NOMO-1 treated with dmso at 0.1 percent for 144 hours (cell line): ENCODE results near the gene TALDO1.
A peak's percentile ranks its signal among the peaks of the same experiment; 100 is the strongest.

ENCODE experiments used
- DNase-seq: peaks from one replicate; lab custom pipeline; 2025; ENCODE audit not compliant: unreplicated experiment; lab: John Stamatoyannopoulos, UW

The TALDO1 gene

DNA sequence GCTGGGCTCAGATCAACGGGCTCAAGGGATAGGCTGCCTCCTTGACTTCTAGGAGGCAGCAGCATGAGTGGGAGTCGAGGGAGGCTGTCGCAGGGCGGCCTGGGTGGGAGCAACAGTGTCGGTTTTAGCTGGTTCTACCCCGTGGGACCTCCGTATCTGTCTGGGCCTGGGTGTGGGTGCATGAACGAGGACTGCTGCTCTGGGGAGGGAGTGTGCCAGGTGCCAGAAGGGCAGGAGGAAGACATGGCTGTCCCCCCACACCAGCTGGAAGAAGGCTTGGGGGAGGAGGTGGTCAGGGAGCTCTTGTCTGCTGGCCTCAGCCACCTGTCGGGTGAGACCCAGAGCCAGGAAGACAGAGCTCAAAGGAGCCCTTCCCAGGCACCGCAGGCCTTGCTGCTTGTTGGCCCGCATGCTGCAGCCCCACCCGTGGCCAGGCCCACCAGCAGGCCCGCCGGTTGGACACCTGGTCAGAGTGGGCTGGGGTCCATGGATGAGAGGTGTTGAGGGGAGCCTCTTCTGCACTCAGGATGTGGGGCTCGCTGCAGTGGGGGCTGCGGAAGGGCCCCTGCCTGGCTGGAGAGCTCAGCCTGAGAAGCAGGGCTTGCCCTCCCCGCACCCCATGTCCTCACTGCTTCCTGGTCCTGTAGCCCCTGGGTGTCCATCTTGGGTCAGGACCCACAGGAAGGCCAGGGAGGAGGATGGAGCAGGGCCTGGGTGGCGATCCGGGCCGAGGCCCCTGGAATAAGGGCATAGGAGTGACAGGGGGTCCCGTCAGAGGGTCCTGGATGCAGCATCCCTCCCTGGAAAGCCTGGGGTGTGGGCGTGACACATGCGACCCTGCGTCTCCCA, 39.2 kb downstream of the TALDO1 start:
- DNase-seq = no peak

DNA sequence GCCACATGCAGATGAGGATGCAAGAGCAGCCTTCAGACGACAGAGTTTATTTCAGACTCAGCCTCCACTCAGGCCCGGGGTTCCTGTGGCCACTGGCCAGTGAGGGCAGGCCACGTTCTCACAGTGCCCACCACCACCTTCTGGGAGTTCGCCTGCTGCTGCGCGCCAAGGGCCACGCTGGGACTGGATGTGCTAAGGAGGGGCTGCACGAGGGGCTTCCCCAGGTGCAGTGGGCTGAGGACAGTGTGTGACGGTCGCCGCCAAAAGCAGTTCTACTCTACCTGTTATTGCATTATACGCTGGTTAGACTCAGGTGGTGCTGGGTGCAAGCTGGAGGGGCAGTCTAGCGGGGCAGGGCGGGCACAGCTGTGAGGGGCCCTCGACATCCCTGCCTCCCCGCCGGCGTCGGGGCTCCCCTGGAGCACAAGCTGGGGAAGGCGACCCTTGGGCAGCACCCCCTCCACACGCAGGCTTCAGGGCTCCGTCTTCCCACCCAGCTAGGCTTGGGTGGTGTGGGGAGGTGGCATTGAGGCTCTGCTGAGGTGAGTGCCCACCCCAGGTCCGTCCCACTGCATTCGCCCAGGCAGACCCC, 39.9 kb downstream of the TALDO1 start:
- DNase-seq = no peak

GRCh38 chr11:788009-788640, 40.9 kb downstream of the TALDO1 start:
- DNase-seq = no peak

DNA sequence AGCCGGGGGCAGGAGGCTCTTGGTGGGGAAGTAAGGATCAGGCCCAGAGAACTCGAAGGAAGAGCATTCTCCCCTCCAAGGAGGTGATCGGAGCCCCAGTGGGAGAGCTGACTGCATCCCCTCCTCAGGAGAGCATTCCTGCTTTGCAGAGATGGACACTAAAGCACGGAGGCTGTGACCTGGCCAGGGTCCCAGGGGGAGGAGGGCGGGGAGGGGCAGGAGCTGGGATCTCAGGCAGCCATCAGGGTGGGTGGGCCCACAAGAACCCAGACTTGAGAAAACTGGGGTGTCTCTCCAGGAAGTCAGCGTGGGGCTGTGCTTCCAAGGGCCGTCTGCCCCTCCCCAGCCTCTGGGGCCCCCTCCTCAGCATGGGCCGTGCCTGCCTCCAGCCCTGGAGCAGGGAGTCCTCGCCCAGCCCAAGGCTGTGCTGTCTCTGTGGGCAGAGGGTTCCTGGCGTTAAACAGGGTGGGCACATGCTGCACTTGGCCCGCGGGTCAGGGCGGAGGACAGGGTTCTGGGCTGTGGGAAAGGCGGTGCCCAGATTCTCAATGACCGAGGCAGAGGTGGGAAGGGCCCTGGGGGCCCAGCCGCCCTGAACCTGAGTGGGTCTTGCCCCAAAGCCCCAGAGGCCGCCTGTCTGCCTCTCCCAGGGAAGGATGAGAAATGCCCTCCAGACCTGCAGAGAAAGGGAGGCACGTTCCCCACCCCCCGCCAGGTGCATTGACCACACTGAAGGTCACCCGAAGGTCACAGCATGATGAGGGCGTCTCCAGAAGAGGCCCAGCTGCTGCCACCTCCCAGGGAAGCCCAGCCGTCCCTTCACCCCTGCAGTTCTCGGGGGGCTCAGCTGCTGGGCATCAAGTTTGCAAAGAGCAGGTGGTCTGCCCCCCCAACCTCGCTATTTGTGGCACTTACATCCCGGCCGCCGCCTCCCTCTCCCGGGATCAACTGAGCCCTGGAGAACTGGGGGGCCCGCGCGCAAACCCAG, 42.0 kb downstream of the TALDO1 start:
- no peak for DNase-seq

DNA sequence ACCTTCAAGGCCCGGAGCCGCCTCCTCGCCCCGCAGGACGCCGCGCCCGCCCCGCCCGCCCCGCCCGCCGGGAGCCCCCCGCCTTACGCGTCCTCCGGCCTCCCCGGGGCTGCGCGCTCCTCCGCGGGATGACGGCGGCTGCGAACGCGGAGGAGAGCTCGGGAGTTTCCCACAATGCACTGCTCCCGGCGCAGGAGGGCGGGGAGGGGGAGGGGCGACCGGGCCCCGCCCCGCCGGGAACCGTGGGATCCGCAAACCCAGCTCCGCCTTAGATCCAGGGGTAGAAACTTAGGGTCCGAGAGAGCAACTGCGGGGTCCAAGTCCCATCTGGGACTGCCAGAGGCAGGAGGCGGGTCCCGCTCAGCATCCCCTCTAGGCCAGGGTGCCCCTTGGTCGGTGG, 42.7 kb downstream of the TALDO1 start, which contains the start of gene CEND1:
CEND1 (minus strand) TSS at position 148 of the 400 bp plus-strand sequence. CDS start 1,514 bp downstream, outside the sequence.
- no peak for DNase-seq

DNA sequence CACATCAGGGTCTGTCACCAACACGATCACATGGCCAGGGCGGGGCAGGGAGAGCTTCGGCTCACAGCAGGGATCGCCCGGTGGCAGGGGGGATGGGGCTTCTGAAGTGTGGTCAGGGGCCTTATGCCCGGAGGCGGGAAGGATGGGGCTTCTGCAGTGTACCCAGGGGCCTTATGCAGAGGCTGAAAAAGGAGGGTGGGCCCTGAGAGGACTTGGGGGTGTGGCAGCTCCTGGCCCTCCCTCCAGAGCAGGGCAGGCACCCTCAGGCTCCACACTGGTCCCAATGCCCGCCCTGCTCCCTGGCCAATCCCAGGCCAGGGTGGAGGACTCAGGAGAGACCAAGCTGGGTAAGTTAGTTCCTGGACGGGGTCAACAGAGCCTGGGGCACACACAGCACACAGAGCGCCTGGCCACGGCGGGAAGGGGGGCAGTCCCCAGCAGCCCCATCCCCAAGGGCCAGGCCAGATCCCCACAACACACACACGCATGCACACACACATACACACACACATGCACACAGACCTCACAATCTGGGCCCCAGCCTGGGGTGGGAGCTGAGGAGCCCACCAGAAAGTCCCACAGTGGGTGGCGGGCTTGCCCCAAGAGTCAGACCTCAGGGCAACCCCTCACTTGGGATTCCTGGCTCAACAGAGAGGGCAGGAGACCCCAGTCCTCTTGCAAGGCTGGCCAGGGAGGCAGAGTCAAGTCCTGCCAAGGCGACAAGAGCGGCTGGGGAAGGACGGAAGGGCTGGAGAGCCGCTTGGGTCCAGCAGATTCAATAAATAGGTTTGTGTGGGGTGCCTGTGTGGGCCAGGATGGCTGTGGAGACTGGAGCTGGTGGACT, 43.7 kb downstream of the TALDO1 start:
- DNase-seq = no peak

DNA sequence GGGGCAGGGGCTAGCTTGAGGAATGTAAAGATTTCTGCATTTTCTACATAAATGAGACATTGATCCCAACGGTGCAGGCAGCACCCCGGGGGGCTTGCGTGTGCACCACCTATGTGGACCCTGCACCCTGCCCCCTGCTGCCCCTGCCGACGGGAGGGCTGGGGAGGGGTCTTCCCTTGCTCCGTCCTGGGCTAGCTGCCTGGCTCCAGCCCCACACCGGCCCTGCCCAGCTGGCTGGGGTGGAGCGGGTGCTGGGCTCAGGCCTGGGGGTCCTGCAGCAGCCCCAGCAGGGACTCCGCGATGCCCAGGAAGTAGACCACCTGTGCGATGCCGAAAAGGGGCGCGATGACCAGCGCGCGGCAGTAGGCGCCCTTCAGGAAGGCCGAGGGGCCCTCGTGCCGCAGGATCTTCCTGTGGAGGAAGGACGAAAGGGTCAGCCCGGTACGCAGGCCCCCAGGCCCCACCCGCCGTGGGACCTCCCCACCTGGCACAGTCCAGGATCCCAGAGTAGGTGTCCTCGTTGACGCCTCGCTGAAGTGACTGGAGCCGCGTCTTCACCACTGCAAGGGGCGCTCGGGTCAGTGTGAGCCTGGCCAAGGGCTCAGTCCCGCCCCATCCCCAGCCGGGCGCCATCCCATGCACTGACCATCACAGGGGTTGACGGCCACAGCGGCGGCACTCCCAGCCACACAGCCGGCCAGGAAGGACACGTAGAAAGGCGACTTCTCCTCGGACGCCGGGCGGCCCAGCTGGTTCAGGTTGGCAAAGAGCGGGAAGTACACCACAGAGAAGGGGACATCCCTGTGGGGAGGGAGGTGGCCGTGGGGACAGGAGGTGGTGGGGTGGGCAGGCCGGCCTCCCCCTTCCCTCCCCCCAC, 44.6 kb downstream of the TALDO1 start:
- no peak for DNase-seq

- no peak for DNase-seq
Observed at GRCh38 chr11:792535-792821, 45.2 kb downstream of the TALDO1 start.

GRCh38 chr11:792873-793272, 45.6 kb downstream of the TALDO1 start:
- DNase-seq = no peak

DNA sequence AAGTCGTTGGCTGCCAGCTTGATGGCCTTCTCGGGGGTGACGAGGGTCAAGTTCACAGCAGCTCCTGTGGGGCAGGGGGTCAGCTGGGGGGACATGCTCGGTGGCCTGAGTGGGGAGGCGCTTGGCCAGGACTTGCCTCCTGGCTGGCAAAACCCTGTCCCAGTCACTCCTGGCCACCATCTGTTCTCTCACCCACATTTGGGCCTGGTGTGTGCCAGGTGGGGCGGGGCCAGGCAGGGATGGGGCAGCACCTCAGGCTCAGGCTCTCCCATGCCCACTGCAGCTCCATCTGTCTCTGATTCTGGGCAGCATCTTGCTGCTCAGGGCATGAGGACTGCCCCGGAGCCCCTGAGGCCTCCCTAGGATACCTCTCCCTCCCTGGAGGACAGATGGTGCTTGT, 46.3 kb downstream of the TALDO1 start:
- no peak for DNase-seq

GRCh38 chr11:794013-794765, 46.9 kb downstream of the TALDO1 start:
- DNase-seq = no peak

DNA sequence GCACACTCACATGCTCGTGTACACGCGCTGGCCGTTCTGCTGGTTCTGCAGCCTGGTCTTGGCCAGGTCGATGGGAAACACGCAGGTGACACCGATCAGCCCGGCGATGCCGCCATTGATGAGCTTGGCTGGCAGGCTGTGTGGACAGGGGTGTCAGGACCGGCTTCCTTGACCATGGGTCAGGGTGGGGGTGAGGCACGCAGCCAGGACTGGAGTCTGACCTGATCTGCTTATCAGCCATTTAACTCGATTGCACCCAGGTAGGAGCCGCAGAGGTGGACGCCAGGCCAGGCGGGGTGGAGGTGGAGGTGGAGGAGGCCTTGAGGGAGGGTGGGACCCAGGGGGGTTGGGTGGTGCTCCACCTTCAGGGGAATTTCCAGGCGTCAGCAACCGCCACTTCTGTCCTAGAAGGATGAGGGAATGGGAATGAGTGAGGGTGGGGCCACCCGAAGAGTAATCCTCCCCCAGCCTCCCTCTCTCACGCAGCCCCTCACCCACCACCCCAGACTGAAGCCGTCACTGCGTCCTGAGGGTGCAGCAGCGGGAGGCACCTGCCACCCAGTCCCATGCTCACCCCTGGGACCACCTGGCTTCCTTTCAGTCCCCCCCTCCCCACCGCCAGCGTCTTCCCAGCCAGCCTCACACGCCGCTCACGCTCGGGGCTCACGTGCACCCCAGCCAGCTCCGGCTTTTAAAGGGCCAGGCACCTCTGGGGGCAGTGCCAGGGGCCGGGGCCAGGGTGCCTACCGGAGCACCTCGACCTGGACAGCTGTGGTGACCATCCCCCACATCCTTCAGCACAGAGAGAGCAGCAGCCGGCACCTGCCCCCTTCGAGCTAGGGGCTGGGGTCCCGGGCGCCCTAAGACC, 47.7 kb downstream of the TALDO1 start:
- DNase-seq = no peak

- DNase-seq = peak; percentile 84
Observed at GRCh38 chr11:795634-796564, 48.6 kb downstream of the TALDO1 start.

DNA sequence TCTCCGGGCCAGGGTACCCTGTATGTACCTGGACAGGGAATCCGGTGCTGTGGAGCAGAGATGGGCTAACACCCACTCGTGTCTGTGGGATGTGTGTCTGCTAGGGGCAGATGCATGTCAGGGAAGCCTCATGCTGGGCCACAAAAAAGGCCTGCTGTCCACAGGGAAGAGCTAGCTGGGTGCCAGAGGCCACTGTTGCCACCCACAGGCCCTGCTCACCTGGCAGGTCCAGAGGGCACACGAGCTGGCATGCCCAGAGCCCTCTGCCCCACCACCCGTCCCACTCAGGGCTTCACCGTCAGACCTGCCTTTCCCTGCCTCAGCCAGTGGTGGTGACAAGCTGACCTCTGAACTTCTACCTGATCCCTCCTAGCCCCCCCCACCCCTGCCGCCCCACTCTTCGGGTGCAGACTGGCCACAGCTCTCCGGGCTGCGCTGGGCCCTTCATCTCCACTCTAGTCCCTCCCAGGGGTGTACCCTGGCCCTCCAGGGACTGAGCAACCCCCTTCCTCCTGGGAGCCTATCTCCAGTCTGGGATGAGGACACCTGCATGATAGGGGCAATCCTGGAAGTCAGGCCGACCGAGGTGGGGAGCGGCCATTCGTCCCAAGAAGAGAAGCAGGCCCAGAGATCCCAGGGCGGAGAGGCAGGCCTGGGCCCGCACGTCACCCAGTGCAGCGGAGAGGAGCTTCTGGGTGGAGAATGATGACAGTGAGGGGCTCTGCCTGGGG, 49.5 kb downstream of the TALDO1 start:
- DNase-seq = no peak

DNA sequence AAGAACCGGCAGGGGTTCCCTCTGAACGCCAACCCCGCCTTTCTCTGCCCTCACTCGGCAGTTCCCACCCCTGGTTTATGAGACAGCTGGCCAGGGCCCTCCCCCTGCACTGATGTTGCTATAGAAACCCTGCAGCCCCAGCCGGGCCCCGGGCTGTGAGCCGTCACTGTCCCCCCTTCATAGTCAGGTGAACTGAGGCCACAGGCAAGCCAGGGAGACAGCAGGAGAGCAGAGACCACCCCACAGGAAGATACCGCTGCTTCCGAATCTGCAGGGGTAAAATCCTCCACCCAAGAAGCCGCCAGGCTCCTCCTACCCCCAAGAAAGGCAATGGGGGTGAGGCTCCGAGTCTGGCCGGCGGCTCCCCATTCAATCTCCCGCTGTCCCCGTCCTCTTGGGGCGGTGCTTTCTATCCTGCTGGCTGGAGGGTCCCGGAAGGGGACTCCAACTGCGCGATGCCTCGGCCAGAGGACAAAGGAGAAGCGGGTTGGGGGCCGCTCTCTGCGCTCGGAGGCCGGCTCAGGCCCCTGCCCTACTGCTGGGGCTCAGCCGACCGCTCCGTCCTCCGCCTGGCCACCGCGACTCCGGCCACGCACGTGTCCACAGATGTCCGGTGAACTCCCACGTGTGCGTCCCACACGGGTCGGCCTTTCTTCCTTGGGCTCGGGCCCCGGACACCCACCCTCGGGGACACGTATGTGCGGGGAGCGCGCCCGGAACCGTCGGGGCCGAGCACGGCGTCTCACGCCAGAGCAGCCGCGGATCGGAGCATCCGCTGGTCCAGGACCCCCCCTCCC, 50.2 kb downstream of the TALDO1 start:
- DNase-seq = peak; percentile 58
